Upper lobe of right lung (tissue), 1 donor: ENCODE measurements around the gene ALS2CL. TPM values are rescaled to one million over a fixed set of nuclear protein-coding genes. Genes with fewer than 3 reads are reported as not detected.
A peak's percentile ranks its signal among the peaks of the same experiment; 100 is the strongest.
"Not testable (repeated sequence)": the region's sequence is repeated elsewhere in the genome, so short reads cannot be mapped to it uniquely, and the experiment has no call there.

ENCODE experiments used
- ATAC-seq: fragments of 200-7000 bp; cut with Tn5 transposase; one replicate; pipeline ENCODE4 v1.9.1; 2020; ENCODE audit warnings: mild to moderate bottlenecking, moderate library complexity
- DNase-seq: peaks from one replicate; pipeline ENCODE4 v3.0.0-alpha.2; 2020
- H3K27ac ChIP-seq: fragments of 200-600 bp; one replicate; pipeline ENCODE4 v1.8.0; 2022
- H3K27me3 ChIP-seq: fragments of 200-600 bp; one replicate; pipeline ENCODE4 v1.8.0; 2022; ENCODE audit warnings: mild to moderate bottlenecking
- H3K36me3 ChIP-seq: fragments of 200-600 bp; one replicate; pipeline ENCODE4 v1.8.0; 2022
- H3K4me1 ChIP-seq: fragments of 200-600 bp; one replicate; pipeline ENCODE4 v1.8.0; 2022
- H3K4me3 ChIP-seq: fragments of 200-600 bp; one replicate; pipeline ENCODE4 v1.8.0; 2022; ENCODE audit warnings: mild to moderate bottlenecking
- H3K9me3 ChIP-seq: fragments of 200-600 bp; one replicate; pipeline ENCODE4 v1.8.0; 2022
- intact Hi-C: fragments of 100-400 bp; cut with DNase I; formaldehyde crosslinking; loops from one replicate; pipeline ENCODE4 v1.11.0; 2022
- long read RNA-seq: library from polyadenylated mRNA; unstranded; transcript quantifications from one replicate; pipeline ENCODE4 v2.0.0, GENCODE V29; 2021
- total RNA-seq: library from RNA; stranded (reverse); fragmentation: NEBNext Ultra II Directional; extraction: Animal tissue kit (Norgen Biotek cat#: 25700); gene quantifications from one replicate; pipeline ENCODE4 v1.2.1, GENCODE V29; 2021
- TF ChIP-seq, protein P1 (sequence below): fragments of 200-600 bp; IDR thresholded peaks from one replicate; pipeline ENCODE4 v1.8.0; 2022; ENCODE audit warnings: antibody characterized with exemption
- donor health status: DM: no; HTN: yes; CAD: no; lungs with severe emphysema.

Gene ALS2CL, protein sequence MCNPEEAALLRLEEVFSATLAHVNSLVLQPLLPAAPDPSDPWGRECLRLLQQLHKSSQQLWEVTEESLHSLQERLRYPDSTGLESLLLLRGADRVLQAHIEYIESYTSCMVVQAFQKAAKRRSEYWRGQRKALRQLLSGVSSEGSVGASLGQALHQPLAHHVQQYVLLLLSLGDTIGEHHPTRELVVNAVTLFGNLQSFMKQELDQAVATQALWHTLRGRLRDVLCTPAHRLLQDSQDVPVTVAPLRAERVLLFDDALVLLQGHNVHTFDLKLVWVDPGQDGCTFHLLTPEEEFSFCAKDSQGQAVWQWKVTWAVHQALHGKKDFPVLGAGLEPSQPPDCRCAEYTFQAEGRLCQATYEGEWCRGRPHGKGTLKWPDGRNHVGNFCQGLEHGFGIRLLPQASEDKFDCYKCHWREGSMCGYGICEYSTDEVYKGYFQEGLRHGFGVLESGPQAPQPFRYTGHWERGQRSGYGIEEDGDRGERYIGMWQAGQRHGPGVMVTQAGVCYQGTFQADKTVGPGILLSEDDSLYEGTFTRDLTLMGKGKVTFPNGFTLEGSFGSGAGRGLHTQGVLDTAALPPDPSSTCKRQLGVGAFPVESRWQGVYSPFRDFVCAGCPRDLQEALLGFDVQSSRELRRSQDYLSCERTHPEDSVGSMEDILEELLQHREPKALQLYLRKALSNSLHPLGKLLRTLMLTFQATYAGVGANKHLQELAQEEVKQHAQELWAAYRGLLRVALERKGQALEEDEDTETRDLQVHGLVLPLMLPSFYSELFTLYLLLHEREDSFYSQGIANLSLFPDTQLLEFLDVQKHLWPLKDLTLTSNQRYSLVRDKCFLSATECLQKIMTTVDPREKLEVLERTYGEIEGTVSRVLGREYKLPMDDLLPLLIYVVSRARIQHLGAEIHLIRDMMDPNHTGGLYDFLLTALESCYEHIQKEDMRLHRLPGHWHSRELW
- total RNA-seq = 64.5 TPM
- long read RNA-seq, full-length matches to known transcripts = 29 of 159 reads
- long read RNA-seq, partial matches to known transcripts = 43 of 159 reads
- long read RNA-seq, other reads (novel, unspliced or antisense) = 87 of 159 reads

DNA sequence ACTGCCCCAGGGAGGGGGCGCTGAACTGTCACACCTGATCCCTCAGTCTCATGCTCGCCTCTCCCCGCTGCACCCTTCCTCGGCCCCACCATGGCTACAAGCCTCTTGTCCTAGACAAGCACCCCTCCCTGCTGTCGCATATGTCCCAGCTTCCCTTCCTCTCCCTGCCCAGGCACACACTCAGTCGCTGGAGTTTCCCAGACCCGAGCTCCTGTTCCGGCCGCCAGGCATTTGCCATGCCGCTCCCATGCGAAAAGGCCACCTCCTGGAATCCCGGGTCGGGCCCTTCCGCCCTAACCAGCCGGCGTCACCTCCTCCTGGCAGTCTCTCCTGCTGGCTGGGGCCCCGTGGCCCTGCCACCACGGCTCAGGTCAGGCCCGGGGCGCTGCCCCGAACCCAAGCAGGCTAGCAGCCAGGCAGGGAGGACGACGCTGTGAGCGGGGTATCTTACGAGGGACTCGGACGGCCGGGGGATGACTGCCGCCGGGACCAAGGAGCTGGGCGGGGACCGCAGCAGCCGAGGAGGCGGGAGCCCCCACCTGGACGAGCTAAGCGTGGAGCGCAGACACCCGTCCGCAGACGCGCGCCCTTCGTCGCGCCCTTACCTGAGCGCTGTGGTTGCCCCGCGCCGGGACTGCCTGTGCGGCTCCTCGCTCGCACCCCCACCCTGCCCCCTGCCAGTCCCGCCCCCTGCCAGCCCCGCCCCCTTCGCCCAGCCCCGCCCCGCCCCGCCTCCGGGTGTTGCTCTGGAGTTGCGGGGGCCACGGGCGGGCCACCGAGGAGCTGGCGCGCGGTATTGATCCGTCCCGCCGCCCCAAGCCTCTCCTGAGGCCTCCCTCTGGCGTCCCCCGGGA, at the start of gene ALS2CL:
TSS of gene ALS2CL (minus strand) at position 642 of the 854 bp plus-strand sequence. CDS start 4,239 bp downstream, outside the sequence.
- DNase-seq (peak; percentile 89), ATAC-seq (peak; percentile 73)
- intact Hi-C loops = no loop called here
- H3K9me3 ChIP-seq = no peaks in the 10 kb centered on the region
- H3K36me3 ChIP-seq = no peaks in the 10 kb centered on the region
- TF ChIP-seq, protein P1, sequence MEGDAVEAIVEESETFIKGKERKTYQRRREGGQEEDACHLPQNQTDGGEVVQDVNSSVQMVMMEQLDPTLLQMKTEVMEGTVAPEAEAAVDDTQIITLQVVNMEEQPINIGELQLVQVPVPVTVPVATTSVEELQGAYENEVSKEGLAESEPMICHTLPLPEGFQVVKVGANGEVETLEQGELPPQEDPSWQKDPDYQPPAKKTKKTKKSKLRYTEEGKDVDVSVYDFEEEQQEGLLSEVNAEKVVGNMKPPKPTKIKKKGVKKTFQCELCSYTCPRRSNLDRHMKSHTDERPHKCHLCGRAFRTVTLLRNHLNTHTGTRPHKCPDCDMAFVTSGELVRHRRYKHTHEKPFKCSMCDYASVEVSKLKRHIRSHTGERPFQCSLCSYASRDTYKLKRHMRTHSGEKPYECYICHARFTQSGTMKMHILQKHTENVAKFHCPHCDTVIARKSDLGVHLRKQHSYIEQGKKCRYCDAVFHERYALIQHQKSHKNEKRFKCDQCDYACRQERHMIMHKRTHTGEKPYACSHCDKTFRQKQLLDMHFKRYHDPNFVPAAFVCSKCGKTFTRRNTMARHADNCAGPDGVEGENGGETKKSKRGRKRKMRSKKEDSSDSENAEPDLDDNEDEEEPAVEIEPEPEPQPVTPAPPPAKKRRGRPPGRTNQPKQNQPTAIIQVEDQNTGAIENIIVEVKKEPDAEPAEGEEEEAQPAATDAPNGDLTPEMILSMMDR = no peak
- H3K4me1 ChIP-seq = peaks cover 65% of the 10 kb centered on the region
- H3K4me3 ChIP-seq = peak within 1 kb of the TSS; percentile 77
- peak within 1 kb of the TSS; percentile 95 for H3K27ac ChIP-seq
- H3K27me3 ChIP-seq = no peaks in the 10 kb centered on the region

DNA sequence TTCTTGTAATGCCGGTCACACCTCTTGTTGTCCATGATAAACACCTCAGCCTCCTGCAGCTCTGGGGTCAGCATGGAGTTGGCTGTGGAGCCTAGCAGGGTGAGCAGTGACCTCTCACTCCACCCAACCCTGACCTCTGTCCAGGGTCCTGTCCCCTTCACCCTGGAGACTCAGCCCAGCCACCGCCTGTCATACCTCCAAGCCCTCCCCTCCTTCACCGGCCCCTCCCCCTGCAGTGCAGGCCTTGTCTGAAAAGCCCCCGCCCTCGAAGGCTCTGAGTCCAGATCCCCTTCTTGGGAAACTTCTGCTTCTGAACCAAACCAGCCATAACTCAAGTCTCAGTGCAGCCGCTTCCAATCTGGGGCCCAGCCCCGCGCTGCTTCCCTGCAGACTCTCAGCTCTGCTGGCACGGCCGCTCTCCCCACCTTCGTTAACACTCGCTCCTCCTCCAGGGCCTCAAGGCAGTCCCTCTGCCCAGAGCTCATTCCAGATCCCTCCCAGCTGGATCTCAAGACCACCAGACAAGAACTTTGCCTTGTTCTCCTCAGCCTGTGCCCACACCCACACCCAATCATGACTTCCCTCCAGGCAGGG, 49.6 kb upstream of the ALS2CL start:
- intact Hi-C loops = no loop called here

DNA sequence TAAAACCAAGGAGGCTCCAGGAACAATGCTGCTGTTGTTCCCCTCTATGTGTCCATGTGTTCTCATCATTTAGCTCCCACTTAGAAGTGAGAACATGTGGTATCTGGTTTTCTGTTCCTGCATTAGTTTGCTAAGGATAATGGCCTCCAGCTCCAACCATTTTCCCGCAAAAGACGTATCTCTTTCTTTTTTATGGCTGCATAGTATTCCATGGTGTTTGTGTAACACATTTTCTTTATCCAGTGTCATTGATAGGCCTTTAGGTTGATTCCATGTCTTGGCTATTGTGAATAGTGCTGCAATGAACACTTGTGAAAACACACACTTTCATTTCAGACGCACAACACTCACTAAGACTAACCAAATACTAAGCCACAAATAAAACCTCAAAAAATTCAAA, 46.1 kb upstream of the ALS2CL start:
- ATAC-seq, H3K27ac ChIP-seq, DNase-seq, H3K27me3 ChIP-seq, H3K4me1 ChIP-seq, H3K4me3 ChIP-seq, intact Hi-C loops, H3K36me3 ChIP-seq, H3K9me3 ChIP-seq: not testable (repeated sequence)

More for the DNA sequence above, 49.6 kb upstream of the ALS2CL start:
- TF ChIP-seq, protein P1 = no peak
- Histone ChIP-seq H3K4me3 (no peak overlapping the region), H3K36me3 (no peaks in the 10 kb centered on the region), H3K9me3 (no peaks in the 10 kb centered on the region), H3K27me3 (no peaks in the 10 kb centered on the region), H3K27ac (no peak overlapping the region), H3K4me1 (no peaks in the 10 kb centered on the region)
- ATAC-seq = peak; percentile 38
- DNase-seq = no peak

DNA sequence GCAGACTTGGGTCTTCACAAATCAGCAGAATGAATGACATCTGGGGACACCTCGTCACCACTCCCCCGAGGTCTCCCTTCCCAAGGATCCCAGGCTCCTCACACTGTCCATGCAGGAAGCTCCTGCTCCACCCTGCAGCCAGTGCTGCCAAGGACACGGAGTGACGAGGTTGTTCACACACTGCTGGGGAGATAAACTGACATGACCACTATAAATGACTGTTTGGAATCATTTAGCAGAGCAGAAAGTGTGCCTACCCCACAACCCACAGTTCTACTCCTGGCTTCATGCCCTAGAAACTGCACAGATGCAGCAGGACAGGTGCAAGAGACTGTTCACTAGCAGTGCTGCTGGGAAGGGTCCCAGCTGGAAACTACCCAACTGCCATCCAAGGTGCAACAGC, 43.9 kb upstream of the ALS2CL start:
- no peak for DNase-seq
- intact Hi-C loops = no loop called here

More for the DNA sequence above, 43.9 kb upstream of the ALS2CL start:
- ATAC-seq = no peak
- Histone ChIP-seq H3K9me3 (no peaks in the 10 kb centered on the region), H3K27me3 (no peaks in the 10 kb centered on the region), H3K36me3 (no peaks in the 10 kb centered on the region), H3K27ac (no peak overlapping the region), H3K4me3 (no peak overlapping the region), H3K4me1 (no peaks in the 10 kb centered on the region)
- TF ChIP-seq, protein P1 = no peak
